PC-9 (cell line): Measurements from ENCODE around the gene APIP. TPM values are rescaled to one million over a fixed set of nuclear protein-coding genes. Genes with fewer than 3 reads are reported as not detected.

ENCODE experiments used
- BruUV-seq: library from RNA; stranded (reverse); fragments of 400-500 nt; replicated peaks from 2 replicates; lab custom pipeline; 2021; lab: Mats Ljungman, UMichigan
- CTCF ChIA-PET: fragments of 300-600 bp; sonication (Branson Sonifier 250); formaldehyde crosslinking; loops from one replicate; lab custom pipeline; 2022; ENCODE audit warnings: antibody characterized with exemption; lab: Charles Lee
- POLR2A ChIA-PET: fragments of 300-600 bp; sonication (Branson Sonifier 250); formaldehyde crosslinking; loops from one replicate; lab custom pipeline; 2022; ENCODE audit warnings: antibody characterized with exemption; ENCODE audit not compliant: unreplicated experiment; lab: Charles Lee
- DNase-seq, 2 experiments: peaks; one replicate each; pipeline versions ENCODE4 v3.0.0 to v3.0.0-alpha.2; 2015 to 2022; ENCODE audit warnings: mixed read lengths in 1 of 2
- H2AFZ ChIP-seq: fragments of 200-600 bp; sonication (generic); 2 replicates; pipeline ENCODE4 v1.8.1; 2017; ENCODE audit warnings: antibody characterized with exemption
- H3F3A ChIP-seq: fragments of 200-600 bp; sonication (generic); 2 replicates; pipeline ENCODE4 v1.8.1; 2017; ENCODE audit warnings: antibody characterized with exemption, mild to moderate bottlenecking, low read depth; ENCODE audit not compliant: insufficient read depth
- H3K27ac ChIP-seq: fragments of 200-600 bp; sonication (generic); 2 replicates; pipeline ENCODE4 v1.6.1; 2016; ENCODE audit warnings: mixed run types
- H3K27me3 ChIP-seq: fragments of 200-600 bp; sonication (generic); 2 replicates; pipeline ENCODE4 v1.6.1; 2016; ENCODE audit warnings: low read depth, mixed run types; ENCODE audit not compliant: insufficient read depth
- H3K36me3 ChIP-seq: fragments of 200-600 bp; sonication (generic); 2 replicates; pipeline ENCODE4 v1.6.1; 2016; ENCODE audit warnings: low read depth, mixed run types
- H3K4me1 ChIP-seq: fragments of 200-600 bp; sonication (generic); replicated peaks from 2 replicates; pipeline ENCODE4 v1.6.1; 2016; ENCODE audit warnings: mixed run types; ENCODE audit not compliant: insufficient read depth
- H3K4me2 ChIP-seq: fragments of 200-600 bp; sonication (generic); 2 replicates; pipeline ENCODE4 v1.6.1; 2017; ENCODE audit warnings: mixed run types
- H3K4me3 ChIP-seq: fragments of 200-600 bp; sonication (generic); 2 replicates; pipeline ENCODE4 v1.6.1; 2016; ENCODE audit warnings: mixed run types
- H3K79me2 ChIP-seq: fragments of 200-600 bp; sonication (generic); 2 replicates; pipeline ENCODE4 v1.6.1; 2017; ENCODE audit warnings: low read depth, mixed run types
- H3K9me2 ChIP-seq: fragments of 200-600 bp; sonication (generic); 2 replicates; pipeline ENCODE4 v1.8.1; 2017; ENCODE audit warnings: mild to moderate bottlenecking; ENCODE audit not compliant: insufficient read depth
- H3K9me3 ChIP-seq: fragments of 200-600 bp; sonication (generic); 2 replicates; pipeline ENCODE4 v1.8.1; 2016; ENCODE audit warnings: low read depth; ENCODE audit not compliant: insufficient read depth
- H4K20me1 ChIP-seq: fragments of 200-600 bp; sonication (generic); 2 replicates; pipeline ENCODE4 v1.8.1; 2017; ENCODE audit not compliant: insufficient read depth
- CTCF ChIP-seq: fragments of 200-600 bp; sonication (generic); conservative IDR thresholded peaks from 2 replicates; pipeline ENCODE4 v1.6.1; 2017; ENCODE audit warnings: mixed run types, antibody characterized with exemption, mild to moderate bottlenecking, moderate library complexity
- EZH2 ChIP-seq: fragments of 200-600 bp; sonication (generic); IDR thresholded peaks from 2 replicates; pipeline ENCODE4 v1.8.0; 2017; ENCODE audit warnings: antibody characterized with exemption, low read depth
- intact Hi-C: fragments of 100-400 bp; cut with micrococcal nuclease; formaldehyde crosslinking; loops from one replicate; pipeline ENCODE4 v1.10.0; 2022; ENCODE audit not compliant: unreplicated experiment
- total RNA-seq: library from RNA; stranded (reverse); gene quantifications from 2 replicates; pipeline ENCODE4 v1.2.3, GENCODE V29; 2021

The APIP gene
- total RNA-seq, 1 experiment from 2014 or later, result 41.0 TPM

DNA sequence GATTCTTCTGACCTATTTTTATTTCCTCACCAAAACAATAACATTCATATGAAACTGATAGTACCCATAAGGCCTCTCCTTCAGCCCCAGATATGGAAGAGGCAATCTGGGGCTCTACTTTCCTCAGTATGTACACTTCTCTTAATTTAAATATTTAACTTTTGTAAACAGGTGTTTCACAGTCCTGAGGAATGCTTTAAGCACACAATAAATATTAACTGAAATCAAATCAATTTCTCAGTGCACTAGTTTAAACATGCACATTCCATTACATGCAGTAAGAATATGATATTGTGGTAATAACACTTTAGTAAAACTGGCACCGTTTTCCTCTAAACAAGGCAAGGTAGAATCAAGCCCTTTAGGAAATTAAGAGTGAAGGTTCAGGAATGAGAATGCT, 28.9 kb downstream of the APIP start:
- Histone ChIP-seq H4K20me1 (no peaks in the 10 kb centered on the region), H3K27me3 (no peaks in the 10 kb centered on the region), H3K9me3 (no peaks in the 10 kb centered on the region), H3K9me2 (no peaks in the 10 kb centered on the region), H3K79me2 (no peaks in the 10 kb centered on the region), H2AFZ (no peak overlapping the region), H3K4me1 (peaks cover 38% of the 10 kb centered on the region), H3K4me2 (0 out of 2 replicates have a peak overlapping the region, but pooled peaks have one; percentile 3), H3K4me3 (no peak overlapping the region), H3F3A (peaks cover 18% of the 10 kb centered on the region), H3K36me3 (0 out of 2 replicates have a peak, but pooled peaks cover 5% of the 10 kb centered on the region), H3K27ac (peak overlapping the region; percentile 39)
- POLR2A ChIA-PET, result no interaction called here
- no TSS peak for BruUV-seq
- no peak for DNase-seq
- no peak for TF ChIP-seq CTCF
- no peak for TF ChIP-seq EZH2
- CTCF ChIA-PET, result no interaction called here
- intact Hi-C loops, result loop anchor here (5.0 kb wide), 1 partner anchor 220 kb away; no protein-coding TSS in a partner anchor

GRCh38 chr11:34886609-34887008, 29.6 kb downstream of the APIP start:
- H3K4me2 ChIP-seq, result 0 out of 2 replicates have a peak overlapping the region, but pooled peaks have one; percentile 3

DNA sequence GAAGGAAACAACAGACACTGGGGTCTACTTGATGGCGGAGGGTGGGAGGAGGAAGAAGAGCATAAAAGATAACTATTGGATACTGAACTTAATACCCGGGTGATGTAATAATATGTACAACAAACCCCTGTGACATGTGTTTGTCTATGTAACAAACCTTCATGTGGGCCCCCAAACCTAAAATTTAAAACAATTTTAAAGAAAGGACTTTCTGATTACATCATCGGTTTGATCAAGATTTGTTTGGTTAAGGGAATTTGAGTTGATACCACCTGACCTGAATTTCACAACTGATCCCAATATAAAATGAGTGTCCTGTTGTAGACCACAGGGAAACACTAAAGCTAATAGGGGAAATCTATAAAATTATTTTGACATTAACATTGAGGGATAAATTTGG, 34.3 kb downstream of the APIP start:
- TF ChIP-seq EZH2 (no peak), CTCF (no peak)
- POLR2A ChIA-PET, result no interaction called here
- no peak overlapping the region for H3K4me3 ChIP-seq
- DNase-seq, result no peak
- no peaks in the 10 kb centered on the region for H3K9me2 ChIP-seq
- H3K4me1 ChIP-seq, result peaks cover 12% of the 10 kb centered on the region
- peaks cover 7% of the 10 kb centered on the region for H3F3A ChIP-seq
- H3K27me3 ChIP-seq, result no peaks in the 10 kb centered on the region
- H3K4me2 ChIP-seq, result no peak overlapping the region
- intact Hi-C loops, result no loop called here
- no peaks in the 10 kb centered on the region for H3K36me3 ChIP-seq
- H3K9me3 ChIP-seq, result no peaks in the 10 kb centered on the region
- H3K27ac ChIP-seq, result no peak overlapping the region
- H2AFZ ChIP-seq, result no peak overlapping the region
- BruUV-seq, result no TSS peak
- no peaks in the 10 kb centered on the region for H4K20me1 ChIP-seq
- CTCF ChIA-PET, result no interaction called here
- H3K79me2 ChIP-seq, result no peaks in the 10 kb centered on the region

More at GRCh38 chr11:34886609-34887008, 29.6 kb downstream of the APIP start:
- no peaks in the 10 kb centered on the region for H3K79me2 ChIP-seq
- H3K4me3 ChIP-seq, result no peak overlapping the region
- H3K27me3 ChIP-seq, result no peaks in the 10 kb centered on the region
- peak overlapping the region; percentile 39 for H3K27ac ChIP-seq
- no peak for TF ChIP-seq CTCF
- no peak for TF ChIP-seq EZH2
- intact Hi-C loops, result loop anchor here (5.0 kb wide), 1 partner anchor 219 kb away; no protein-coding TSS in a partner anchor
- BruUV-seq, result no TSS peak
- no peaks in the 10 kb centered on the region for H4K20me1 ChIP-seq
- 0 out of 2 replicates have a peak, but pooled peaks cover 5% of the 10 kb centered on the region for H3K36me3 ChIP-seq
- POLR2A ChIA-PET, result interaction anchor here (0.6 to 0.7 kb wide), 3 partner anchors 86 to 316 kb away, joined by 4 to 10 read pairs (median 5); no protein-coding TSS in a partner anchor
- peaks cover 38% of the 10 kb centered on the region for H3K4me1 ChIP-seq
- DNase-seq, result peak in 1 of 2 experiments; percentile 92
- no peak overlapping the region for H2AFZ ChIP-seq
- no peaks in the 10 kb centered on the region for H3K9me3 ChIP-seq
- H3K9me2 ChIP-seq, result no peaks in the 10 kb centered on the region
- peaks cover 18% of the 10 kb centered on the region for H3F3A ChIP-seq
- CTCF ChIA-PET, result no interaction called here
